ENCODE results near the gene PUM2.

DNA sequence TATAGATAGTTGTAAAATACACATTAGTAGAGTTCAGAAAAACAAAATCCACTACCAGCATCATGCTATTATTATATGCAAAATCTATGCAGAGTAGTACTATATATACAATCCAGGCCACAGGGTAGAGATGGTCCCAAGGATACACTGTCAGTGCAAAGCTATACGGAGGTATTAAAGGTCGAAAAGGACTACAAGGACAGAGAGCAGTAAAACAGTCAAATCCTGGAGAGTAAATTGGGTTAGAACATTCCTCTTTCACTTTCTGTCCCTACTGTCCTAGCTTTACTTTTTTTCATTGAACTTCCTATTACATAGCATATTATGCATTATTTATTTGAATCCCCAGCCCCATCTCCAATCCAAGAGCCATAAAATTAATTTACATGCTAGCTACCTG, 86.0 kb downstream of the PUM2 start:
- TF ChIP-seq, protein P1, sequence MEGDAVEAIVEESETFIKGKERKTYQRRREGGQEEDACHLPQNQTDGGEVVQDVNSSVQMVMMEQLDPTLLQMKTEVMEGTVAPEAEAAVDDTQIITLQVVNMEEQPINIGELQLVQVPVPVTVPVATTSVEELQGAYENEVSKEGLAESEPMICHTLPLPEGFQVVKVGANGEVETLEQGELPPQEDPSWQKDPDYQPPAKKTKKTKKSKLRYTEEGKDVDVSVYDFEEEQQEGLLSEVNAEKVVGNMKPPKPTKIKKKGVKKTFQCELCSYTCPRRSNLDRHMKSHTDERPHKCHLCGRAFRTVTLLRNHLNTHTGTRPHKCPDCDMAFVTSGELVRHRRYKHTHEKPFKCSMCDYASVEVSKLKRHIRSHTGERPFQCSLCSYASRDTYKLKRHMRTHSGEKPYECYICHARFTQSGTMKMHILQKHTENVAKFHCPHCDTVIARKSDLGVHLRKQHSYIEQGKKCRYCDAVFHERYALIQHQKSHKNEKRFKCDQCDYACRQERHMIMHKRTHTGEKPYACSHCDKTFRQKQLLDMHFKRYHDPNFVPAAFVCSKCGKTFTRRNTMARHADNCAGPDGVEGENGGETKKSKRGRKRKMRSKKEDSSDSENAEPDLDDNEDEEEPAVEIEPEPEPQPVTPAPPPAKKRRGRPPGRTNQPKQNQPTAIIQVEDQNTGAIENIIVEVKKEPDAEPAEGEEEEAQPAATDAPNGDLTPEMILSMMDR (conservative IDR thresholded peaks at IDR 0.05 in 1 of 2, IDR thresholded peaks at IDR 0.05 in 1 of 2; ENCODE audit: extremely low read depth in 1 of 2, insufficient read depth in 1 of 2, low read depth in 1 of 2, low read length in 2 of 2) = no peak
- TF ChIP-seq EZH2 (IDR thresholded peaks at IDR 0.05; ENCODE audit: borderline replicate concordance, low read length) = no peak
